HG02759 (cell line): ENCODE results near the gene TACC2.

ENCODE experiments used
- ATAC-seq: cut with Tn5 transposase; IDR thresholded peaks from one replicate; pipeline ENCODE4 v1.9.1; 2021; ENCODE audit warnings: mild to moderate bottlenecking, moderate library complexity; ENCODE audit not compliant: unreplicated experiment

The TACC2 gene

DNA sequence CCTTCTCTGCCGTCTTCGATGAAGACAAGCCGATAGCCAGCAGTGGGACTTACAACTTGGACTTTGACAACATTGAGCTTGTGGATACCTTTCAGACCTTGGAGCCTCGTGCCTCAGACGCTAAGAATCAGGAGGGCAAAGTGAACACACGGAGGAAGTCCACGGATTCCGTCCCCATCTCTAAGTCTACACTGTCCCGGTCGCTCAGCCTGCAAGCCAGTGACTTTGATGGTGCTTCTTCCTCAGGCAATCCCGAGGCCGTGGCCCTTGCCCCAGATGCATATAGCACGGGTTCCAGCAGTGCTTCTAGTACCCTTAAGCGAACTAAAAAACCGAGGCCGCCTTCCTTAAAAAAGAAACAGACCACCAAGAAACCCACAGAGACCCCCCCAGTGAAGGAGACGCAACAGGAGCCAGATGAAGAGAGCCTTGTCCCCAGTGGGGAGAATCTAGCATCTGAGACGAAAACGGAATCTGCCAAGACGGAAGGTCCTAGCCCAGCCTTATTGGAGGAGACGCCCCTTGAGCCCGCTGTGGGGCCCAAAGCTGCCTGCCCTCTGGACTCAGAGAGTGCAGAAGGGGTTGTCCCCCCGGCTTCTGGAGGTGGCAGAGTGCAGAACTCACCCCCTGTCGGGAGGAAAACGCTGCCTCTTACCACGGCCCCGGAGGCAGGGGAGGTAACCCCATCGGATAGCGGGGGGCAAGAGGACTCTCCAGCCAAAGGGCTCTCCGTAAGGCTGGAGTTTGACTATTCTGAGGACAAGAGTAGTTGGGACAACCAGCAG, 221.7 kb downstream of the TACC2 start:
- no peak for ATAC-seq

- no peak for ATAC-seq
These were observed 224.4 kb downstream of the TACC2 start for GRCh38 chr10:122213364-122213763.

DNA sequence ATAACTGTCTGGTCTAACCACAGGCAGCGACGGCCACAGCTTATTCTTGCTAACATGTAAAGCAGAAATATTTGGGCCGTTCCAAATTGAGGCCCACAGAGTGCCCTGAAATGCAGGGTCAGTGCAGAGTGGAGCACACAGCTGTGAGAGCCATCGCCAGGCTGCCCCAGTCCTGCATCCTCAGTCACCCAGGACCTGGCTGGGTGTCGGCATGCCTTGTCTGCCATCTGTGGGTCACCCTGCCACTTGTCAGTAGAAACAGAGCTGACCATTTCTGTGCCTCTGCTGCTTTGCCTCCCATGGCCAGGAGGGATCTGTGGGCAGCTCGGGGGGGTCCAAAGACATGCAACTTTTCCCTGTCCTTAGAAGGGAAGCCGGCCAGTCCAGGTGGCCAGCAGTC, 224.8 kb downstream of the TACC2 start:
- ATAC-seq, result no peak

DNA sequence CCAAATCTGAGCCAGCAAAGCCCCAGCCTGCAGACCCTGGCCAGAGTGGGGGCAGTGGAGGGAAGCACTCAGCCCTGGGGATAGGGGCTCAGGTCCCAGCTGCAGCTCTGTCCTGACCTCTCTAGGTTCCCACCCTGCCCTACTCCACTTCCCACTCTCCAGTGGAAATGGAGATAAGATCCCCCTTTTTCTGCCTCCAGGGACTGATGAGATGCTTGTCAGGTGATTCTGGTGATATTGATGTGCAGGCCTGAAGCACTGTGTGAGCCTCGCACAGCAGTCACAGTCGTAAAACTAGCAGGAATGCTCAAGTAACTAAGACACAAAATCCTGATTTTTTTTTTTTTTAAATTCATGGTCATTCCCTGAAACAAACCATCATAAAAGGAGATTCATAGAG, 227.1 kb downstream of the TACC2 start:
- ATAC-seq, result no peak

DNA sequence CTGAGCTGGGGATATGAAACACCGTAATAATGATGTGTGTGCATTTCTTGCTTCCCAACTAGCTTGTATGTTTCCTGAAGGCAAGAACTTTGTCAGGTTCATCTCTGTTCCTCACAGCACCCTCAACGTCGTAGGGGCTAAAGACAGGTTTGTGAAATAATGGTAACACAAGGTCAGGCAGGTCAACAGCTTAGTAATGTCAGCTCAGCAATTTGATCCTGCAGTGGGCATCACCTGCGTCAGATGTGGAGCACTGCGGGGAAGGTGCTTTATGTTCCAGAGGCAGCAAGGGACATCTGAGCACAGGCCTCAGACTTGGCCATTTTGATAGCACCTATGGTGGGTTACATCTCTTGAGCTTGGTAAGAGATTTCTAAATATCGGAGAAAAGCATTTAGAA, 230.4 kb downstream of the TACC2 start:
- no peak for ATAC-seq

GRCh38 chr10:122220736-122221135, 231.8 kb downstream of the TACC2 start:
- no peak for ATAC-seq

GRCh38 chr10:122221958-122222357, 233.0 kb downstream of the TACC2 start:
- ATAC-seq, result no peak

DNA sequence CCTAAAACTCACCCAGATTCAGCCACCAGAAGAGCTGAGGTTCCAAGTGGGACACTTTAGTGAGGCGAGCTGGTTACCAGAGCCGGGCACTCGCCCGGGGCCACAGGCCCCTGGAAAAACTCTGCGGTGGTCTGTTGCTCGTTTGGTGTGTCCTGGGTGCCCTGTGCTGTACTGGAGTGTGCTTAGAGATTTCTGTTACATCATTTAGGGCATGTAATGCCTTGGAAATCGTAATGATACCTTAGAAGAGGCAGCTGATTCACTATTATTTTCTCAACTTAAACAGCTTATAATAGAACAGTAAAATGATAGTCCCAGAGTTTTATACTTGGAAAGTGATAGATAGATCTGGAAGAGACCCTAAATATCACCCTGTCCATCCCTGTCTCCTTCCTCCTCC, 233.7 kb downstream of the TACC2 start:
- no peak for ATAC-seq

GRCh38 chr10:122224159-122224558, 235.2 kb downstream of the TACC2 start:
- ATAC-seq, result no peak

DNA sequence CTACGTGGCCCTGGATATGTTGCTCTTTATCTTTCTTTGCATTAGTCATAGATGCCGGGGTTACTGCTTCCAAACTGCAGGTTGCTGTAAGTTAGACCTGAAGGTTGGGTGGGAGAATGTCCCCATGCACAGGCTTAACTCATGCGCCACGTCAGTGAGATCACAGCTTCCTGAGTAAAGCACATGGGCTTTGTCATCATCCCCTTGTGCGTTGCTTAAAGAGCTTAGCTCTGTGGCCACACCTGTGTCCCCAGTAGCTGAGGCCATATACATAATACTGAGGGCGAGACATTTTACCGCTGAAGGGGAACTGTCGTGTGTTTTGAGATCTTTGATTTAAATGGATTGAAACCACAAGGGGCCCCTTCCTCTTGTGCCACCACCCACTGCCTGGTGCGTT, 236.4 kb downstream of the TACC2 start:
- no peak for ATAC-seq

- ATAC-seq, result no peak
These were observed 238.8 kb downstream of the TACC2 start for GRCh38 chr10:122227754-122228153.

- ATAC-seq, result no peak
These were observed 240.7 kb downstream of the TACC2 start for GRCh38 chr10:122229666-122230065.

- no peak for ATAC-seq
These were observed 241.3 kb downstream of the TACC2 start for GRCh38 chr10:122230222-122230621.

DNA sequence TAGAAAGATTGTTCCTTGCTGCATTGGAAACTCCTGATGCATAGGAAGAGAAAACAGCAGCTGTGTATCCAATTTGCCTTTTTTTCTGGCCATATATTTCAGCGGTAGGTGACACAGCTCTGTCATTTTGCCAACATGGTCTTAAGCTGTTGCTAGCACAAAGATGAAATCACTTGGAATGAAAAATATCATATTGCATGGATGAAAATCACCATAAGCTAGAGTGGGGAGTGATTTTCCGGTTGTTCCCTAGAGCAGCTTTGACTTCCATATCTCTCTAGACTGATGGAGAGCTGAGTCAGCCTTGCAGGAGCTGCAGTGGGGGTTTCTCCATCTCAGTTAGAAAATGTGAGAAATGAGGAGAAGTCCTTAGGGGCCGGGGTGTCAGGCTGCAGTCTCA, 243.8 kb downstream of the TACC2 start:
- ATAC-seq, result no peak

- ATAC-seq, result no peak
These were observed 244.9 kb downstream of the TACC2 start for GRCh38 chr10:122233857-122234348.

DNA sequence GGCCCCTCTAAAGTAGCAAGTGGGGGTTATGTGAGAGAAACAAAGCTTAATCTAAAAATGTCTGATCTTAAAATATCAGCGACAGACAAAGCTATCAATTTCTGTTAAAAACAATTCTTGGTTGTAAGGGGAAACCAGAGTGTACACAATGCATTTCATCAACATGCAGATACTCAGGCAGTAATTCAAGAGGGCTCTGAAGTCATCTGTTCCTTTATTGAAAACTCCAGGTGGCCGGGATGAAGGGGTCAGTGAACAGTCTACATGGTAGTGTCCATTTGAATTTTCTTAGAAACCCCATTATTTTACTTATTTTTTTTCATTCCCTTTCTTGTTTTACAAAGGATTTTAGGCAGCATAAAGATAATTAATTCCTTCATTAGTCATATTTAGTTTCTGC, 245.5 kb downstream of the TACC2 start:
- no peak for ATAC-seq

GRCh38 chr10:122236690-122237306, 247.8 kb downstream of the TACC2 start:
- ATAC-seq, result no peak

- no peak for ATAC-seq
These were observed 248.5 kb downstream of the TACC2 start for GRCh38 chr10:122237331-122237990.

DNA sequence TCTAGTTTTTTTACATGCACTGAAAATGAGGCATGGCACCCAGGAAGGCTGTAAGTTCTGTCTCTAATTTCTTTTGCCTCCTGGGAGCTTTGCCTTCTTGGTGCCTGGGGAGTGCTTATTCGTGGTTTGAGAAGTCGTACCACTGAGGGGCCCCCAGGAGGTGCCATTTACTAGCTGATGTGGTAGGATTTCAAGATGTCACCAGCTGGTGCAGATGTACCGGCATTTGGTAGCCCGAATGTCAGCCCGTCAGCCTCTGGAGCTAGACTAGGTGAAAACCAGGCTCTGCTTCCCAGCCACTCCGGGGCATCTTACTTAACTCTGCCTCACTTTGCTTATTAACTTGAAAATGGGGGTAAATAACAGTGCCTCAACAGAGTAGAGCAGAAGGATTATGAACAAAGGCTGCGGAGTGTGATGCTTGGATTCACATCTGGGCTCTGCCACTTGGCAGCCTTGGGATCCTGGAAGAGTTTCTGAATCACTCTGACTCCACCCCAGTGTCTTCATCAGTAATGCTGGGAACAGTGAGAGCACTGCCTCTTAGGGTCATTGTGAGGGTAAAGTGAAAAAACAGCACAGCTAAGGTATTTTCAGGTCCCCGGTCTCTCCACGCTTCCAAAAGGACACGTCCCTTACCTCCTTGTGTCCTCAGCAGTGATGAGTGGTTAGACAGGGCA, 250.8 kb downstream of the TACC2 start:
- no peak for ATAC-seq

DNA sequence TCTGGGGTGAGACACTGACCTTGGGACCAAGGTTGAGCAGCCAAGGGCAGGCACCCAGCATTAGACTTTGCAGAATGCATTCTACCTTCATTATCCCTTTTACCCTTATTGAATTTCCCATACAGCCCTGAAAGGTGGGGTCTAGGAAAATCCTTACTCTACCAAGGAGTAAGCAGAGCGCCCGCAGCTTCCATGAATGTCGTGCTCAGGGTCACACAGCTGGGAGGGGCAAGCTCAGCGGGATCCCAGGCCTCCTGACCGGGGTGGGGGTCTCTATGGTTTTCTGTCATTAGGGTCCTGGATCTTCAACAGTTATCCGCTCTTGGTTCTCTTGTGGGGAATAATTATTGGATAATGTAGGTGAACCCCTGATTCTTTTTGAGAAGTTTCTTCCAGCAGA, 251.4 kb downstream of the TACC2 start:
- ATAC-seq, result no peak

DNA sequence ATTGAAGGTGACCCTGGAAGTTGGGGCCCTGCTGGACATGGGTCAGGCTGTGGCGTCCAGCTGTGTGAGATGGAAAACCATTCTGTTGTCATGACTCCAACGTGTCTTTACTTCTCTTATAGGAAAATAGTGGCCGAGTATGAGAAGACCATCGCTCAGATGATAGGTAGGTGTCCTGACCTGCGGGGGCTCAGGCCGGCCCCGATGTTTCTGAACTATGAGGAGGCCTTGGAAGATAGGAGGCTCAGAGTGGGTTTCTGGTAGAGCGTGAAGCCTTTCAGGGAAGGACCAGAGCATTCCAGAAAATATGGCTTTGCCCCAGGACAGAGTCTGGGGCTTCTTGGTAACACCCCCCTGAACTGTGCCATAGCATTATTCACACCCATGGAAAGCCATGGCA, 252.9 kb downstream of the TACC2 start:
- no peak for ATAC-seq
